AG10803 (cell line): ENCODE data around the gene NUP35.
"Not testable (repeated sequence)": the region's sequence is repeated elsewhere in the genome, so short reads cannot be mapped to it uniquely, and the experiment has no call there.

Experiments
- DNase-seq: peaks from one replicate; pipeline ENCODE4 v3.0.0; 2010; ENCODE audit warnings: low read depth
- H3K4me3 ChIP-seq: 2 replicates; pipeline ENCODE4 v1.5.1; 2011; ENCODE audit warnings: mild to moderate bottlenecking, low read length, control low read depth
- CTCF ChIP-seq: conservative IDR thresholded peaks from 2 replicates; pipeline ENCODE4 v1.5.1; 2011; ENCODE audit warnings: mild to moderate bottlenecking, low read length, control low read depth, inconsistent platforms

NUP35 gene

GRCh38 chr2:183163821-183164649 is 39.8 kb downstream of the NUP35 start:
- no peak for TF ChIP-seq CTCF
- no peak overlapping the region for H3K4me3 ChIP-seq
- DNase-seq: no peak

DNA sequence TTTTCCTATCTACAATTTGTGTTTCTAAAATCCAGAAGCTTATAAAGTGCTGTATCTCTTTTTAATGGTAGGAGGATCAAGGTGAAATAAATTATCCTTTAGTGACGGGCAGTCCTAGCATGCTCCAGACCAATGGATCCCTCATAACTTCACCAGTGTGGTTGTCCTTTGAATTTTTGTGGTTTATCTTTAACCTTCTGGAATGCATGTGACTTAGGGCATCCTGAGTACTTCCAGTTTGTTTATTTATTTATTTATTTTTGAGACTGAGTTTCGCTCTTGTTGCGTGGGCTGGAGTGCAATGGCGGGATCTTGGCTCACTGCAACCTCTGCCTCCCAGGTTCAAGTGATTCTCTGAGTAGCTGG is 40.4 kb downstream of the NUP35 start:
- no peak for TF ChIP-seq CTCF
- peak; percentile 28 for DNase-seq
- H3K4me3 ChIP-seq: no peak overlapping the region

DNA sequence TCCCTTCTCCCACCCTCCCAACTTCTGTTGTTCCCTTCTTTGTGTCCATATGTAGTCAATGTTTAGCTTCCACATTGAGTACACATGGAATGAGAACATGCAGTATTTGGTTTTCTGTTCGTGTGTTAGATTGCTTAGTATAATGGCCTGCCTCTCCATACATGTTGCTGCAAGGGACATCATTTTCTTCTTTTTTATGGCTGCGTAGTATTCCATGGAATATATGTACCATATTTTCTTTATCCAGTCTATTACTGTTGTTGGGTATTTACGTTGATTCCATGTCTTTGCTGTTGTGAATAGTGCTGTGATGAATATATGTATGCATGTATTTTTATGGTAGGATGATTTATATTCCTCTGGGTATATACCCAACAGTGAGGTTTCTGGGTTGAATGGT is 42.0 kb downstream of the NUP35 start:
- TF ChIP-seq CTCF: no peak
- H3K4me3 ChIP-seq: no peak overlapping the region
- no peak for DNase-seq

GRCh38 chr2:183166976-183167375 is 42.7 kb downstream of the NUP35 start:
- not testable (repeated sequence) for DNase-seq, H3K4me3 ChIP-seq

GRCh38 chr2:183172220-183172887 is 48.1 kb downstream of the NUP35 start:
- no peak for TF ChIP-seq CTCF

GRCh38 chr2:183179156-183179555 is 54.9 kb downstream of the NUP35 start:
- no peak overlapping the region for H3K4me3 ChIP-seq
- peak; percentile 2 for DNase-seq
- TF ChIP-seq CTCF: no peak

More at GRCh38 chr2:183172220-183172887, 48.1 kb downstream of the NUP35 start:
- no peak overlapping the region for H3K4me3 ChIP-seq
- DNase-seq: no peak

GRCh38 chr2:183185534-183185933 is 61.3 kb downstream of the NUP35 start:
- no peak for TF ChIP-seq CTCF
- H3K4me3 ChIP-seq: no peak overlapping the region
- peak; percentile 3 for DNase-seq
